ENCODE measurements around the gene CKLF.
A peak's percentile ranks its signal among the peaks of the same experiment; 100 is the strongest.

CKLF gene

GRCh38 chr16:66578651-66579531 is 26.5 kb downstream of the CKLF start, which contains the start of gene CMTM2:
Gene CMTM2 (plus strand): TSS chr16:66579463. CDS start chr16:66579608, 145 bp downstream.
- Histone ChIP-seq H3K27me3 (ENCODE audit: insufficient read depth, low read length) (peaks cover 38% of the 10 kb centered on the region), H3K9me3 (ENCODE audit: insufficient read depth, low read depth, low read length) (no peaks in the 10 kb centered on the region), H3K9ac (ENCODE audit: low read depth, low read length) (no peak within 1 kb of the TSS), H3K27ac (ENCODE audit: low read depth, low read length) (no peak within 1 kb of the TSS), H3K36me3 (ENCODE audit: insufficient read depth, low read length) (no peaks in the 10 kb centered on the region), H3K4me1 (ENCODE audit: insufficient read depth, low read length) (peaks cover 22% of the 10 kb centered on the region), H3K4me3 (ENCODE audit: low read length) (peak within 1 kb of the TSS; percentile 39)
- 63% methylated on average over 77 of the region's 77 CpGs for WGBS

- Histone ChIP-seq H3K4me1 (ENCODE audit: insufficient read depth, low read length) (peaks cover 22% of the 10 kb centered on the region), H3K9ac (ENCODE audit: low read depth, low read length) (no peak overlapping the region), H3K9me3 (ENCODE audit: insufficient read depth, low read depth, low read length) (no peaks in the 10 kb centered on the region), H3K36me3 (ENCODE audit: insufficient read depth, low read length) (no peaks in the 10 kb centered on the region), H3K27ac (ENCODE audit: low read depth, low read length) (no peak overlapping the region), H3K4me3 (ENCODE audit: low read length) (no peak overlapping the region), H3K27me3 (ENCODE audit: insufficient read depth, low read length) (peaks cover 38% of the 10 kb centered on the region)
- WGBS, result 64% methylated on average over 4 of the region's 4 CpGs
These were observed 28.3 kb downstream of the CKLF start for GRCh38 chr16:66580605-66581209.

DNA sequence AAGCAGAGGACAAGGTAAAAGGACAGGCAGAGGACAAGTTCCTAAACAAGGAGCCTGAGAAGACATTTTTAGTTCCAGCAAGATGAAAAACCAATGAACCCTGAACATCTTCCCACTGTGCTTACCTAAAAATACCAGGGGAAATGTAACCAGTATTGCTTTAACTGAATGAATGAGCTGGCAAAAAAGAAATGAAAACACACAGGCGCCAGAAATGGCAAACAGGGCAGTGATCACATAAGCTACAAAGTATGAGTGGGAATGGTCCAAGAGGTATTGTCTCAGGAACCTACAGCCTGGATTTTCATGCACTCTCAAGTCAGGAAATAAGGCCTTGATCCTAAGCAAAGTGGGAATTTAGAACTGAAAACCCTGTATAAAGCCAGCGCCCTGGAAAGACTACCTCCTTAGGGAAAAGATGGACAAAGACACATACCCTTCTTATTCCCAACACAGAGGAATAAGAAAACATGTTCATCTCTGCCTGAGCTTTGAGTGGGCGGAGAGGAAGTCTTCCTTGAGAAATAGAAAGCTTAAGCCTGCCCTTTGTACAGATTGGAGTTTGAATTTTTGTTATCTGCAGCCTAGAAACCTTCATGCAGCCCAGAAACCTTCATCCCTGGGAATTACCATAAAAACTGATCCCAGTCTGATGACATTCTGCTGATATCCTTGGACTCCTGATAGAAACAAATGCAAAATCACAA is 29.0 kb downstream of the CKLF start:
- H3K4me3 ChIP-seq (ENCODE audit: low read length), result no peak overlapping the region
- WGBS, result 92% methylated on average over 3 of the region's 3 CpGs
- peaks cover 38% of the 10 kb centered on the region for H3K27me3 ChIP-seq (ENCODE audit: insufficient read depth, low read length)
- no peaks in the 10 kb centered on the region for H3K9me3 ChIP-seq (ENCODE audit: insufficient read depth, low read depth, low read length)
- H3K27ac ChIP-seq (ENCODE audit: low read depth, low read length), result no peak overlapping the region
- peaks cover 22% of the 10 kb centered on the region for H3K4me1 ChIP-seq (ENCODE audit: insufficient read depth, low read length)
- no peaks in the 10 kb centered on the region for H3K36me3 ChIP-seq (ENCODE audit: insufficient read depth, low read length)
- H3K9ac ChIP-seq (ENCODE audit: low read depth, low read length), result no peak overlapping the region

DNA sequence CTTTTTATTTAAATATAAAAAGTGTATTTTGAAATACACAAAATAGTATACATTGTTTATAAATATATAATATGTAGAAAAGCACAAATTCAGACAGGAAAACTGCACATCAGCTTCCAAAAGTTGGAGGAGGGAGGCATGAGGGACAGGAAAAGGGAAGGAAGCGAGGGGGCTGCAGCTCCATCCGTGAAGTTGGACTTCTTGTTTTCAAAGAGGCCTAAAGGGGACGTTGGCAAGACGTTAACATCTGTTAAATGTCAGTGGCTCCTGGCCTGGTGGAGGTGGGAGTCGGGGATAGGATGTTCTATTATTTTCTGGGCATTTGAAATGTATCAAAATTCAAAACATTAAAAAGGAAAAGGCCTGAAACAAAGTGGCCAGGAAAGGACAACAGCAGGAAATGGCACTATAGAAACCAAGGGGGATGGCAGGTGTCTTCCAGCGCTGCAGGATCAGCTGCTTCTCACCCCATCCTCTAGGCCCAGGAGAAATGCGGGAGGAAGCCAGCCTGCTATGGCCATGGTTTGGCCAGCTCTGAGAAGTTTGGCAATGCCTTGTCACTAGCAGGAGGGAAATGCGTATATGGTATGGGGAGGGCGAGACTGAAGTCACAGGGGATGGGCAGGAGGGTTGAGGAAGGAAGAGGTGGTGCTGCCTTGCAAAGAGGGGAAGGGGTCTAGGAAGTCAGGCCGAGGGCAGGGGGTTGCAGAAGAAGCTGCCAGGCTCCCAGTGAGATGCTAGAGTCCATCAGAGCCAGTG is 33.3 kb downstream of the CKLF start:
- Histone ChIP-seq H3K9me3 (ENCODE audit: insufficient read depth, low read depth, low read length) (no peaks in the 10 kb centered on the region), H3K27me3 (ENCODE audit: insufficient read depth, low read length) (no peaks in the 10 kb centered on the region), H3K4me1 (ENCODE audit: insufficient read depth, low read length) (peaks cover 8% of the 10 kb centered on the region; the same call in 1 of the 2 replicates), H3K27ac (ENCODE audit: low read depth, low read length) (no peak overlapping the region), H3K36me3 (ENCODE audit: insufficient read depth, low read length) (no peaks in the 10 kb centered on the region), H3K4me3 (ENCODE audit: low read length) (no peak overlapping the region), H3K9ac (ENCODE audit: low read depth, low read length) (no peak overlapping the region)
- 76% methylated on average over 10 of the region's 10 CpGs for WGBS

DNA sequence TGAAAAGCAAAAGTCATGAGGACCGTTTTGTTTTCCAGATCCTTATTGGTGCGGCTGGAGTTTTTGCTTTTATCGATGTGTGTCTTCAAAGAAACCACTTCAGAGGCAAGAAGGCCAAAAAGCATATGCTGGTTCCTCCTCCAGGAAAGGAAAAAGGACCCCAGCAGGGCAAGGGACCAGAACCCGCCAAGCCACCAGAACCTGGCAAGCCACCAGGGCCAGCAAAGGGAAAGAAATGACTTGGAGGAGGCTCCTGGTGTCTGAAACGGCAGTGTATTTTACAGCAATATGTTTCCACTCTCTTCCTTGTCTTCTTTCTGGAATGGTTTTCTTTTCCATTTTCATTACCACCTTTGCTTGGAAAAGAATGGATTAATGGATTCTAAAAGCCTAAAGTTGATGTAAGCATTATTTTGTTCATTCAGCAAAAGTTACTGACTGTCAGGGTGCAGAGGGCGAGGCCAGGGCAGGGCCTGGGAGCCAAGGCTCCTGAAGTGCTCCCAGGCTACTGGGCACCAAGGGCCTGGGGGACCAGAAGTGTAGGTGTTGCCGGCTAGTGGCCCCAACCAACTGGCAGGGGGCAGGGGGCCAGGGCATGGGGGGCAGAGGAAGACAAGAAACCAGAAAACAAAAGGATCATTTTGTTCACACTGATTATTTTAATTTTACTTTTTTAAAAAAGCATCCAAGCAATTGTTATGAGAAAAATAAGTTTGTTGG is 35.7 kb downstream of the CKLF start:
- Histone ChIP-seq H3K4me3 (ENCODE audit: low read length) (no peak overlapping the region), H3K9ac (ENCODE audit: low read depth, low read length) (no peak overlapping the region), H3K36me3 (ENCODE audit: insufficient read depth, low read length) (no peaks in the 10 kb centered on the region), H3K4me1 (ENCODE audit: insufficient read depth, low read length) (no peaks in the 10 kb centered on the region), H3K27me3 (ENCODE audit: insufficient read depth, low read length) (no peaks in the 10 kb centered on the region), H3K9me3 (ENCODE audit: insufficient read depth, low read depth, low read length) (no peaks in the 10 kb centered on the region), H3K27ac (ENCODE audit: low read depth, low read length) (no peak overlapping the region)
- 92% methylated on average over 7 of the region's 7 CpGs for WGBS

- H3K27me3 ChIP-seq (ENCODE audit: insufficient read depth, low read length), result no peaks in the 10 kb centered on the region
- H3K4me3 ChIP-seq (ENCODE audit: low read length), result no peak overlapping the region
- no peak overlapping the region for H3K9ac ChIP-seq (ENCODE audit: low read depth, low read length)
- H3K27ac ChIP-seq (ENCODE audit: low read depth, low read length), result no peak overlapping the region
- H3K9me3 ChIP-seq (ENCODE audit: insufficient read depth, low read depth, low read length), result no peaks in the 10 kb centered on the region
- no peaks in the 10 kb centered on the region for H3K36me3 ChIP-seq (ENCODE audit: insufficient read depth, low read length)
- WGBS, result 91% methylated on average over 8 of the region's 8 CpGs
- no peaks in the 10 kb centered on the region for H3K4me1 ChIP-seq (ENCODE audit: insufficient read depth, low read length)
These were observed 36.8 kb downstream of the CKLF start for GRCh38 chr16:66588981-66589713.

- H3K9ac ChIP-seq (ENCODE audit: low read depth, low read length), result no peak overlapping the region
- H3K4me3 ChIP-seq (ENCODE audit: low read length), result no peak overlapping the region
- WGBS, result 84% methylated on average over 8 of the region's 8 CpGs
These were observed 37.9 kb downstream of the CKLF start for GRCh38 chr16:66590322-66590721.

GRCh38 chr16:66591018-66591417 is 38.6 kb downstream of the CKLF start:
- H3K4me3 ChIP-seq (ENCODE audit: low read length), result no peak overlapping the region
- no peaks in the 10 kb centered on the region for H3K4me1 ChIP-seq (ENCODE audit: insufficient read depth, low read length)
- WGBS, result 82% methylated on average over 4 of the region's 4 CpGs
- H3K9ac ChIP-seq (ENCODE audit: low read depth, low read length), result no peak overlapping the region
- no peak overlapping the region for H3K27ac ChIP-seq (ENCODE audit: low read depth, low read length)
- no peaks in the 10 kb centered on the region for H3K36me3 ChIP-seq (ENCODE audit: insufficient read depth, low read length)
- H3K9me3 ChIP-seq (ENCODE audit: insufficient read depth, low read depth, low read length), result no peaks in the 10 kb centered on the region
- no peaks in the 10 kb centered on the region for H3K27me3 ChIP-seq (ENCODE audit: insufficient read depth, low read length)

More at GRCh38 chr16:66590322-66590721, 37.9 kb downstream of the CKLF start:
- H3K4me1 ChIP-seq (ENCODE audit: insufficient read depth, low read length), result no peaks in the 10 kb centered on the region
- H3K27me3 ChIP-seq (ENCODE audit: insufficient read depth, low read length), result no peaks in the 10 kb centered on the region
- no peaks in the 10 kb centered on the region for H3K36me3 ChIP-seq (ENCODE audit: insufficient read depth, low read length)
- no peak overlapping the region for H3K27ac ChIP-seq (ENCODE audit: low read depth, low read length)
- H3K9me3 ChIP-seq (ENCODE audit: insufficient read depth, low read depth, low read length), result no peaks in the 10 kb centered on the region

DNA sequence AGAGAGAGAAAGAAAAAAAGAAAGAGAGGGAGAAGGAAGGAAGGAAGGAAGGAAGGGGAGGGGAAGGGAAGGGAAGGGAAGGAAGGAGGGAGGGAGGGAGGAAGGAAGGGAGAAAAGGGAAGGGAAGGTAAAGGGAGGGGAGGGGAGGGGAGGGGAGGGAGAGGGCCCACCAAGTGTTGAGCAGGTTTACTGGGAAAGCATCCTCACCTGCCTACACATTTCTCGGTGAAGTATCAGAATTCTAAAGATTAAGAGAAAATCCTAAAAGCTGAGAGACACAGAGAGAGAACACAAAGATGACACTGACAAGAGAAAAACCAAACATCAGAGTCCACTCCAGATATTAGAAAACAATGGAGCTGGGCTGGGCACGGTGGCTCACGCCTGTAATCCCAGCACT is 39.9 kb downstream of the CKLF start:
- no peak overlapping the region for H3K27ac ChIP-seq (ENCODE audit: low read depth, low read length)
- H3K36me3 ChIP-seq (ENCODE audit: insufficient read depth, low read length), result no peaks in the 10 kb centered on the region
- H3K9me3 ChIP-seq (ENCODE audit: insufficient read depth, low read depth, low read length), result no peaks in the 10 kb centered on the region
- H3K4me1 ChIP-seq (ENCODE audit: insufficient read depth, low read length), result no peaks in the 10 kb centered on the region
- H3K9ac ChIP-seq (ENCODE audit: low read depth, low read length), result no peak overlapping the region
- 81% methylated on average over 3 of the region's 3 CpGs for WGBS
- H3K27me3 ChIP-seq (ENCODE audit: insufficient read depth, low read length), result no peaks in the 10 kb centered on the region
- H3K4me3 ChIP-seq (ENCODE audit: low read length), result no peak overlapping the region

- 84% methylated on average over 2 of the region's 3 CpGs for WGBS
- no peaks in the 10 kb centered on the region for H3K27me3 ChIP-seq (ENCODE audit: insufficient read depth, low read length)
- no peaks in the 10 kb centered on the region for H3K4me1 ChIP-seq (ENCODE audit: insufficient read depth, low read length)
- no peaks in the 10 kb centered on the region for H3K9me3 ChIP-seq (ENCODE audit: insufficient read depth, low read depth, low read length)
- H3K4me3 ChIP-seq (ENCODE audit: low read length), result no peak overlapping the region
- H3K9ac ChIP-seq (ENCODE audit: low read depth, low read length), result no peak overlapping the region
- no peaks in the 10 kb centered on the region for H3K36me3 ChIP-seq (ENCODE audit: insufficient read depth, low read length)
- no peak overlapping the region for H3K27ac ChIP-seq (ENCODE audit: low read depth, low read length)
These were observed 40.4 kb downstream of the CKLF start for GRCh38 chr16:66592814-66593213.

Data from HUES64 (cell line).